GM21737 (cell line): Measurements from ENCODE around the gene MRPS18B.
A peak's percentile ranks its signal among the peaks of the same experiment; 100 is the strongest.
"Not testable (repeated sequence)": the region's sequence is repeated elsewhere in the genome, so short reads cannot be mapped to it uniquely, and the experiment has no call there.

Source experiments
- ATAC-seq: cut with Tn5 transposase; IDR thresholded peaks from one replicate; pipeline ENCODE4 v1.9.1; 2021; ENCODE audit warnings: mild to moderate bottlenecking, moderate library complexity; ENCODE audit not compliant: unreplicated experiment

MRPS18B gene

GRCh38 chr6:30617565-30618269 lies at the start of gene MRPS18B:
TSS of gene MRPS18B (plus strand) at chr6:30617840. CDS start at chr6:30617866, 26 bp downstream.
- peak; percentile 68 for ATAC-seq

- no peak for ATAC-seq
Observed at GRCh38 chr6:30568245-30568644, 49.4 kb upstream of the MRPS18B start.

- ATAC-seq, result no peak
Observed at GRCh38 chr6:30570263-30570662, 47.4 kb upstream of the MRPS18B start.

GRCh38 chr6:30570740-30571074 lies 46.9 kb upstream of the MRPS18B start:
- peak; percentile 13 for ATAC-seq

GRCh38 chr6:30571075-30571761 lies 46.4 kb upstream of the MRPS18B start, which contains the start of gene ABCF1:
TSS of gene ABCF1 (plus strand) at chr6:30571442. CDS start at chr6:30571488, 46 bp downstream.
- ATAC-seq, result peak; percentile 96

- ATAC-seq, result no peak
Observed at GRCh38 chr6:30571762-30572082, 45.9 kb upstream of the MRPS18B start.

- no peak for ATAC-seq
Observed at GRCh38 chr6:30572148-30572547, 45.5 kb upstream of the MRPS18B start.

- no peak for ATAC-seq
Observed at GRCh38 chr6:30573113-30573512, 44.5 kb upstream of the MRPS18B start.

GRCh38 chr6:30578051-30578450 lies 39.6 kb upstream of the MRPS18B start:
- ATAC-seq, result no peak

- no peak for ATAC-seq
Observed at GRCh38 chr6:30583921-30584320, 33.7 kb upstream of the MRPS18B start.

- no peak for ATAC-seq
Observed at GRCh38 chr6:30589754-30590358, 27.8 kb upstream of the MRPS18B start.

- ATAC-seq, result no peak
Observed at GRCh38 chr6:30590509-30590908, 27.1 kb upstream of the MRPS18B start.

- no peak for ATAC-seq
Observed at GRCh38 chr6:30591008-30591407, 26.6 kb upstream of the MRPS18B start.

- no peak for ATAC-seq
Observed at GRCh38 chr6:30592287-30592686, 25.4 kb upstream of the MRPS18B start.

- not testable (repeated sequence) for ATAC-seq
Observed at GRCh38 chr6:30597315-30598144, 20.1 kb upstream of the MRPS18B start.

GRCh38 chr6:30598912-30599624 lies 18.6 kb upstream of the MRPS18B start:
- ATAC-seq, result no peak

- no peak for ATAC-seq
Observed at GRCh38 chr6:30599625-30600324, 17.9 kb upstream of the MRPS18B start.

- no peak for ATAC-seq
Observed at GRCh38 chr6:30600451-30600961, 17.1 kb upstream of the MRPS18B start.

GRCh38 chr6:30601436-30601814 lies 16.2 kb upstream of the MRPS18B start:
- ATAC-seq, result no peak
